DND-41 (cell line): ENCODE data around the gene NSD1.

Experiments used
- ATAC-seq: fragments of 200-7000 bp; cut with Tn5 transposase; 3 replicates; pipeline ENCODE4 v1.9.1; 2021; ENCODE audit warnings: low read depth; ENCODE audit not compliant: insufficient read depth
- DNase-seq: peaks from one replicate; pipeline ENCODE4 v3.0.0-alpha.2; 2020
- H2AFZ ChIP-seq: 2 replicates; pipeline ENCODE4 v1.6.0; 2012; ENCODE audit warnings: low read depth, low read length
- H3K27ac ChIP-seq: 2 replicates; pipeline ENCODE4 v1.5.1; 2012; ENCODE audit warnings: low read length, inconsistent platforms
- H3K27me3 ChIP-seq: fragments of 200-600 bp; sonication (generic); 2 replicates; pipeline ENCODE4 v1.6.0; 2012; ENCODE audit warnings: low read length, mild to moderate bottlenecking, inconsistent platforms; ENCODE audit not compliant: insufficient read depth, poor library complexity
- H3K36me3 ChIP-seq: 2 replicates; pipeline ENCODE4 v1.5.1; 2012; ENCODE audit warnings: low read length, inconsistent platforms; ENCODE audit not compliant: insufficient read depth
- H3K4me1 ChIP-seq: 2 replicates; pipeline ENCODE4 v1.5.1; 2012; ENCODE audit warnings: mild to moderate bottlenecking, low read length; ENCODE audit not compliant: insufficient read depth
- H3K4me2 ChIP-seq: 2 replicates; pipeline ENCODE4 v1.6.0; 2012; ENCODE audit warnings: mild to moderate bottlenecking, moderate library complexity, low read length, inconsistent platforms; ENCODE audit not compliant: insufficient read depth
- H3K4me3 ChIP-seq, 2 experiments: fragments of 200-600 bp in 1 of 2; shearing (Covaris generic) in 1 of 2; 2 replicates each; pipeline ENCODE4 v1.5.1; 2012 to 2016; ENCODE audit warnings: inconsistent platforms in 2 of 2, low read length in 2 of 2, mild to moderate bottlenecking in 2 of 2, low read depth in 1 of 2, moderate library complexity in 1 of 2
- H3K79me2 ChIP-seq: 2 replicates; pipeline ENCODE4 v1.6.0; 2012; ENCODE audit warnings: low read length, inconsistent platforms; ENCODE audit not compliant: insufficient read depth
- H3K9ac ChIP-seq: 2 replicates; pipeline ENCODE4 v1.6.0; 2012; ENCODE audit warnings: low read depth, mild to moderate bottlenecking, inconsistent platforms, low read length, moderate library complexity
- H3K9me3 ChIP-seq: 2 replicates; pipeline ENCODE4 v1.5.1; 2012; ENCODE audit warnings: low read length, moderate library complexity, mild to moderate bottlenecking, inconsistent platforms; ENCODE audit not compliant: insufficient read depth, severe bottlenecking
- H4K20me1 ChIP-seq: 2 replicates; pipeline ENCODE4 v1.6.0; 2012; ENCODE audit warnings: low read length; ENCODE audit not compliant: insufficient read depth
- EZH2 ChIP-seq: IDR thresholded peaks from 3 replicates; pipeline ENCODE4 v1.6.1; 2012; ENCODE audit warnings: borderline replicate concordance, low read depth, mild to moderate bottlenecking, moderate library complexity, low read length, inconsistent platforms; ENCODE audit not compliant: severe bottlenecking
- TF ChIP-seq, protein P1 (sequence below): IDR thresholded peaks from 2 replicates; pipeline ENCODE4 v1.5.1; 2012; ENCODE audit warnings: borderline replicate concordance, low read length, moderate library complexity, mild to moderate bottlenecking; ENCODE audit not compliant: poor library complexity, severe bottlenecking; ENCODE audit errors: extremely low read depth

Gene NSD1

DNA sequence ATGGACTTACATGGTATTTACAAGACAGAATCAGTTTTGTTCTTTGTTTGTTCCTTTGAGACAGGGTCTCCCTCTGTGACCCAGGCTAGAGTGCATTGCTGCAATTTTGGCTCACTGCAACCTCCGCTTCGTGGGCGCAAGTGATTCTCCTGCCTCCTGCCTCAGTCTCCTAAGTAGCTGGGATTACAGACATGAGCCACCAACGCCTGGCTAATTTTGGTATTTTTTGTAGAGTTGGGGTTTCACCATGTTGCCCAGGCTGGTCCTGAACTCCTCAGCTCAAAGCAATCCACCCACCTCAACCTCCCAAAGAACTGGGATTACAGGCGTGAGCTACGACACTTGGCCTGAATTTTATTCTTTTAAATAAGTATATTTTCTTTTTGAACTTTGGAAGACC lies 142.3 kb downstream of the NSD1 start:
- Histone ChIP-seq H3K4me3 (no peak overlapping the region), H3K27ac (no peak overlapping the region), H3K9me3 (no peaks in the 10 kb centered on the region), H3K36me3 (peaks cover 86% of the 10 kb centered on the region), H4K20me1 (no peaks in the 10 kb centered on the region), H3K4me1 (no peaks in the 10 kb centered on the region), H3K79me2 (no peaks in the 10 kb centered on the region), H3K27me3 (no peaks in the 10 kb centered on the region), H3K9ac (no peak overlapping the region), H3K4me2 (no peak overlapping the region), H2AFZ (no peak overlapping the region)
- TF ChIP-seq, protein P1, sequence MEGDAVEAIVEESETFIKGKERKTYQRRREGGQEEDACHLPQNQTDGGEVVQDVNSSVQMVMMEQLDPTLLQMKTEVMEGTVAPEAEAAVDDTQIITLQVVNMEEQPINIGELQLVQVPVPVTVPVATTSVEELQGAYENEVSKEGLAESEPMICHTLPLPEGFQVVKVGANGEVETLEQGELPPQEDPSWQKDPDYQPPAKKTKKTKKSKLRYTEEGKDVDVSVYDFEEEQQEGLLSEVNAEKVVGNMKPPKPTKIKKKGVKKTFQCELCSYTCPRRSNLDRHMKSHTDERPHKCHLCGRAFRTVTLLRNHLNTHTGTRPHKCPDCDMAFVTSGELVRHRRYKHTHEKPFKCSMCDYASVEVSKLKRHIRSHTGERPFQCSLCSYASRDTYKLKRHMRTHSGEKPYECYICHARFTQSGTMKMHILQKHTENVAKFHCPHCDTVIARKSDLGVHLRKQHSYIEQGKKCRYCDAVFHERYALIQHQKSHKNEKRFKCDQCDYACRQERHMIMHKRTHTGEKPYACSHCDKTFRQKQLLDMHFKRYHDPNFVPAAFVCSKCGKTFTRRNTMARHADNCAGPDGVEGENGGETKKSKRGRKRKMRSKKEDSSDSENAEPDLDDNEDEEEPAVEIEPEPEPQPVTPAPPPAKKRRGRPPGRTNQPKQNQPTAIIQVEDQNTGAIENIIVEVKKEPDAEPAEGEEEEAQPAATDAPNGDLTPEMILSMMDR = no peak
- no peak for TF ChIP-seq EZH2
- DNase-seq (no peak), ATAC-seq (no peak)

DNA sequence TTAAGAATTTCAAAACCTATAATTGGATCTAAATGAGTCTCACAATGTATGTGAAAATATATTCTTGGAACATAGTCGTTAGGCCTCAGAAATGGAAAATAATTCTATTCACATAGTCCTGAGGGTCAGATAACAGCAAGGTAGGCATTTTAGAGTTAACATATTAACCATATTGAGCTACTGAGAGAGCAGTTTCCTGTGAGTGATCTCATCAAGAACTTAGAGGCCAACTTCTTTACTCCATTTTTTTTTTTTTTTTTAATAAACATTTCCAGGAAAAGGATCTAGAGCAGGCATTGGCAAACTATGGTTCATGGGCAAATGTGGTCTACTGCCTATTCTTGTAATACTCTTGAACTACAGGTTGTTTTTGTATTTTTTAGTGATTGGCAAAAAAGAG lies 143.3 kb downstream of the NSD1 start:
- DNase-seq (no peak), ATAC-seq (no peak)
- Histone ChIP-seq H3K79me2 (no peaks in the 10 kb centered on the region), H3K4me3 (no peak overlapping the region), H3K4me2 (no peak overlapping the region), H3K9ac (no peak overlapping the region), H2AFZ (no peak overlapping the region), H3K27ac (no peak overlapping the region), H3K4me1 (no peaks in the 10 kb centered on the region), H3K27me3 (no peaks in the 10 kb centered on the region), H3K36me3 (peaks cover 84% of the 10 kb centered on the region), H4K20me1 (no peaks in the 10 kb centered on the region), H3K9me3 (no peaks in the 10 kb centered on the region)
- TF ChIP-seq, protein P1 = no peak
- TF ChIP-seq EZH2 = no peak

DNA sequence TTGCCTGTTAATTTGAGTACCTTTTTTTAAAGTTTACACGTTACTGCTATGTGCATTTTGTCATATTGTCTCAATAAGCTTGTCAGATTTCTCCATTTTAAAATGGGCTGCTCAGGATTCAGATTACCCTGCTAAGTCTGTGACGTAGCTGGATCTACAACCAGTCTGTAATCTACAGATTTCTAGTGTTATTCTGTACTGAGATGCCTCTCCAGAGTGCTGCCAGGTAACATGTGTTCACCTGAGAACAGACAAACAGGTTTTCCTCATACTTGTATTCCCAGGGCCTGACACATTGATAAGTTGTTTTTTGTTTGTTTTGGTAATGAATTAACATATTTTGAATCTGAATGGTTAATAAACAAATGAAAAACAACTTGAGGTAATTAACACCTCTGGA lies 154.6 kb downstream of the NSD1 start:
- Histone ChIP-seq H3K27ac (no peak overlapping the region), H3K4me2 (no peak overlapping the region), H4K20me1 (no peaks in the 10 kb centered on the region), H3K79me2 (no peaks in the 10 kb centered on the region), H3K9ac (no peak overlapping the region), H3K36me3 (peaks cover 87% of the 10 kb centered on the region), H3K4me3 (no peak overlapping the region), H3K27me3 (no peaks in the 10 kb centered on the region), H3K9me3 (no peaks in the 10 kb centered on the region), H2AFZ (no peak overlapping the region), H3K4me1 (no peaks in the 10 kb centered on the region)
- ATAC-seq (no peak), DNase-seq (no peak)
- TF ChIP-seq, protein P1 = no peak
- no peak for TF ChIP-seq EZH2
